ENCODE measurements around the gene ADAM22.

GRCh38 chr7:88115816-88116215 lies 181.8 kb downstream of the ADAM22 start:
- TF ChIP-seq EZH2 (IDR thresholded peaks at IDR 0.05), result no peak
- TF ChIP-seq POLR2AphosphoS5 (IDR thresholded peaks at IDR 0.05; ENCODE audit: borderline replicate concordance, low read depth, low read length), result no peak
